22Rv1 (cell line): Measurements from ENCODE around the gene CES2.
"Not testable (repeated sequence)": the region's sequence is repeated elsewhere in the genome, so short reads cannot be mapped to it uniquely, and the experiment has no call there.

Source experiments
- CTCF ChIP-seq: fragments of 450-650 bp; IDR thresholded peaks from 2 replicates; pipeline ENCODE4 v1.5.1; 2017; ENCODE audit warnings: mild to moderate bottlenecking
- ZFX ChIP-seq: fragments of 450-650 bp; IDR thresholded peaks from 2 replicates; pipeline ENCODE4 v1.6.1; 2017; ENCODE audit warnings: antibody characterized with exemption, borderline replicate concordance

GRCh38 chr16:66956154-66956457 is 20.8 kb downstream of the CES2 start:
- not testable (repeated sequence) for TF ChIP-seq CTCF, ZFX
